ENCODE results near the gene CRIP2.
A peak's percentile ranks its signal among the peaks of the same experiment; 100 is the strongest.

The CRIP2 gene

DNA sequence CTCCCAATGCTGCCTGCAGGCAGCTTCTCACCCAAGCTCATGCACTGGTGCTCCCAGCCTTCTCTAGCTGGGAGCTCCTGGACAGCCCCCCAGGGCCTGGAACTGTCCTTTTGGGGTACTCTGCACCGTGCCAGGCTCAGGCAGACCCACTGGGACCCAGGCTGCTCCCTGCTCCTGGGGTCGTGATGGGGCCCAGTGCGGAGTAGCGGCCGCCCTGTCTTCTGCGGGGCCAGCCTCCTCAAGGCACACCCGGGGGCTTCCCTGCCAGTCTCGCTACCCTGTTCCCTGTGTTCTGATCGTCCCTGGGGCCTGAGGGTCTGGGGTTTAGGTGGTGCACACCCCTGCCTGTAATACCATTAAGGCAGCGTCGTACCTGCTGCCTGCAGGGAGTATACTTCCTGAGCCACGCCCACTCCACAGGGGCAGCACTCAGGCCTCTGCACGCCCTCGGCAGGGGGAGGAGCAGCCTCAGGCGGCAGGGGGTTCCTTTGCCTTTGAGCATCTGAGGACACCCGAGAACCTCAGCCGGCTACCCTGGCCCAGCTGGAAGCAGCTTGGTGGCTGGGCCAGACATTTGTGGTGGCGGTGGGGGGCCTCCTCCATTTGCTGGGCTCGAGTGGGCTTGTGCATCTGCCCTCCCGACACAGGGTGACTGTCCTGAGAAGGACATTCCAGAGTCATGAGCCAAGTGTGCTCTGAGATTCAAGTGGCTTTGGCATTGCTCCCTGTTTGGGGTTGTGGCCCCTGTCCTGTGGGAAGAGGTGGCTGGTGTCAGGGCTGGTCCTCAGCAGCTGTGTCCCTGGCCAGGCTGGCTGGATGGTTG, 9.2 kb upstream of the CRIP2 start:
- DNase-seq: no peak

DNA sequence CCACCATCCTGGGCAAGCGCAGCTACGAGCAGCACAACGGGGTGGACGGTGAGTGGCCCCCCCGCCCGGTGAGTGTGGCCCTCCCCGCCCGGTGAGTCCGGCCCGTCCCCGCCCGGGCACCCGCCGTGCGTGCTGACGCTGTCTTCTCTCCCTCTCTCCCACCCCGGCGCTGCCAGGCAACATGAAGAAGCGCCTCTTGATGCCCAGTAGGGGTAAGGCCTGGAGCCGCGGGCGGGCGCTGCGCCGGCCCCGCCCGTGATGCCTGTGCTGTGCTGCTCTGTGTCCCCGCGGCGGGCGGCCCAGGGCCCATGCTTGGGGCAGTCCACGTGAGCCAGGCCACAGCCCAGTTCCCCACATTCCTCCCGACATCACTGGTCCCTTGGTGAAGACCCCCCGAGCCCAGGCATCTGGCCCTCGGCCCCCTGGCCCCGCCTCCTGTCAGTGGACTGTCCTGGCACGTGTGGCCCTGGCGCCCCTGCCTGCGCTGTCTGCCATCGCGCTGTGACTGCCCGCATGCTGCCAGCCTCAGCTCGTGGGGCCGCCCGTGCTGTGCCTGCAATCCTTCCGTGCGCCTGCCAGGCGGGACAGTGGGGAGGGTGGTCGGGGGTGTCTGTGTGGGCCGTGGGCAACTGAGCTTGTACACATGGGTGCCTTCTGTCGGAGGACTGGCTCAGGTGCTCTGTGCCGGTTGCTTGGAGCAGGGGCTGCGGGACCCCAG, 7.9 kb upstream of the CRIP2 start:
- DNase-seq: no peak

DNA sequence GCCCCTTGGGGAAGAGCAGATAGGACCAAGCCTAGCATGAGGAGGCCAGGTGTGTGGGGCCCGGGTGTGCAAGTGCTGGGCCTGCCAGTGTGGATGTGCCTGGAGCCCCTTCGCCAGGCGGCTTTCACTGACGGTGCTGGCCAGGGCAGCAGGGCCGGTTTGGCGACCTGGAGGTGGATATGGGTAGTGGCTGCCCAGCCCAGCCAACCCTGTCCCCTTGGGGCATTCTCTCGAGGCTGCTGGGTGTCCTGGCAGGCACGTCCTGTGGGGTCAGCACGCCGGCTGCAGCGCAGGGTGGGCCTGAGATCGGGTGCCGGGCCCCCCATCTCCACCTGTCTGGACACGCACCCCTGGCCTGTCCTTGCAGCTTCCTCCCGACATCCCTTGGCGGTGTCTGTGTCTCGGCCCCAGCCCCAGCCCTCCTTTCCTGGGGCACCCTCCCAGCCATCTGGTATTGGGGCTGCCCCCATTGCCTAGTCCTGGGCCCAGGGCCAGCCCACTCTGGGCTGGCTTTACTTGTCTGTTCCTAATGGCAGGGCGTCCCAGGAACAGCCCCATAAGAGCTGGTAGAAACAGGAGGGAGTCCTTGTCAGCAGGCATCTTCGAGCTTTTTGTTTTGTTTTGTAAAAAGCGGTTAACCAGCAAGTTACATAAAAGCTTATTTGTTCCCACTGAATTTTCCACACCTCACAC, 7.2 kb upstream of the CRIP2 start:
- no peak for DNase-seq

DNA sequence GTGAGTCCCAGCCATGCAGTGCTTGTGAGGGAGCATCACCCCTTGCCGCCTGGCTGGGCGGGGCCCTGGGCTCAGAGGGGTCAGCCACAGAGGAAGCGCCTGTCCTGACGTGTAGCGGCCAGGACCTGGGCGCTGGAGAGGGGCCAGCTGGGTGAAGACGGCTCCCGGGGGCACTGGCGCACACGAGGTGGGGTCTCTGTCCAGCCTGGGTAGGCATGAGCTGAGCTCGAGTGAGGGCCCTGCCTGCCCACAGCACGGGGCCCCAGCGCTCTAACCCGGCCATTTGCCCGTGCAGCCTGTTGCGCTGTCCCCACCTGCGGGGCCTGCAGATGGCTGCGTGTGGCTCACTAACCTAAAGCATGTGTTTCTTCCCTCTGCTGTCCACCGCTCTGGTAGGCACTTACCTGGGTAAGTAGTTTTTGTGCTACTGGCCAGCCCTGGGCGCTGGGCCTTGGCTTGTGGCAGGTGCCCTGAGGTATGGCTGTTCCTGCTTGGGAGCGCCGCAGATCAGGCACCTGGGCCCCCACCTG, 6.6 kb upstream of the CRIP2 start:
- no peak for DNase-seq

- no peak for DNase-seq
Observed at GRCh38 chr14:105468621-105469241, 5.9 kb upstream of the CRIP2 start.

- no peak for DNase-seq
Observed at GRCh38 chr14:105469456-105470349, 4.9 kb upstream of the CRIP2 start.

- DNase-seq: no peak
Observed at GRCh38 chr14:105470350-105471296, 4.0 kb upstream of the CRIP2 start.

- DNase-seq: no peak
Observed at GRCh38 chr14:105471297-105471821, 3.3 kb upstream of the CRIP2 start.

GRCh38 chr14:105471823-105472485, 2.7 kb upstream of the CRIP2 start:
- no peak for DNase-seq

DNA sequence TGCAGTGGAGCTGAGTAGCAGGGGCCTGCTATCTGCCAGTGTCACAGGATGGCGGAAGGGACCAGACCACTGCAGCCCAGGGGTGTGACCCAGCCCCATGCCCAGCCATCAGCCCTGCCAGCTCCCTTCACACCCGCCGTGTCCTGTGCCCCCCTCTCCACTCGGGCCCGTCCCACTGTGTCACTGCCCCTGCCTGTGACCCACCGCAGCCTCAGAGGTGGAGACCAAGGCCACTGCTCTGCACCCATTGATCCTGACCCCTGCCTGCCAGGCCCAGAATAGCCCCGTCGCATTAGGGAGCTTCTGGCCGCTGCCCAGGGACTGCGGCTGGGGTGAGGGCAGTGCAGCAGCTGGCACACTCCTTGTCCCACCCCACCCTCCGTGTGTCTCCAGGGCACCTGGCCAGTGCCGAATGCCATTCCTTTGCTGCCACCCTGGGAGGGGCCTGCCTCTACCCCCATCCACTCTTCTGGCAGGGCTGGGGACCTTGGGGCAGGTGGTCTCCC, 2.1 kb upstream of the CRIP2 start:
- no peak for DNase-seq

- DNase-seq: no peak
Observed at GRCh38 chr14:105473033-105473676, 1.5 kb upstream of the CRIP2 start.

DNA sequence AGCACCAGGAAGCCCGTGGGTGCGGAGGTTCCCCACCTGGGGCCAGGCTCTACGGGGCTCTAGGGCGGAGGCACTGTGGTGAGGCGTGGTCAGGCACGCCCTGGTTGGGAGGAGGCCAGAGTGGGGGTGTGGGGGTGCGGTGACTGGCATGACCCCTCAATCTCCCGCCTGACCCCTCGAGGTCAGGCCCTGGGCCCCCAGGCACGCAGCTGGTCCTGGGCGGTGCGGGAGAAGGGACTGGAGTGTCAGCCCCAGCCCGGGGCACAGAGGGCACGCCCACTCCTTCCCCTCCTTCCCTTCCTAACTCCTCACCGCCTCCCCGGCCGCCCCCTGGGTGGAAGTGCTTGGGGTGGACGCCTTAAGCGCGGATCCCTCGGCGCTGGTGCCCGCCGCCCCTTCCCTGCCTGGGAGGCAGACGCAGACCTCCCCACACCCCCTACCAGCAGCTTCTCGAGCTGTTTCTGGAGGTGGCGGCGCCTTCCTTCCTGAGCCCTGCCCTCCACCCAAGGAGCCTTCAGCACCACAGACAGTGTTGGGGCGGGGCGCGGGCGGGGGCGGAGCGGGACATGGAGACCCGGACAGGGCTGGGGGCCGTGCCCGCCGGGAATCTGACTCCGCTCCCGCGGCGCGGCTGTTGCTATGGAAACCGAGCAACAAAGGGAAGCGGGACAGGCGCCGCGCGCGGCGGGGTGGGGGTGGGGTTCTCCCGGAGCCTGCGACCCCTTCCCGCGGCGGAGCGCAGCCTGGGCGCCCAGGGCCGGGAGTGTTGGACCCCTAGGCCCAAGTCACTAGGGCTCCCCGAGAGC, 741 bp upstream of the CRIP2 start:
- DNase-seq: peak; percentile 68

GRCh38 chr14:105475269-105476096, 862 bp downstream of the CRIP2 start:
- no peak for DNase-seq

DNA sequence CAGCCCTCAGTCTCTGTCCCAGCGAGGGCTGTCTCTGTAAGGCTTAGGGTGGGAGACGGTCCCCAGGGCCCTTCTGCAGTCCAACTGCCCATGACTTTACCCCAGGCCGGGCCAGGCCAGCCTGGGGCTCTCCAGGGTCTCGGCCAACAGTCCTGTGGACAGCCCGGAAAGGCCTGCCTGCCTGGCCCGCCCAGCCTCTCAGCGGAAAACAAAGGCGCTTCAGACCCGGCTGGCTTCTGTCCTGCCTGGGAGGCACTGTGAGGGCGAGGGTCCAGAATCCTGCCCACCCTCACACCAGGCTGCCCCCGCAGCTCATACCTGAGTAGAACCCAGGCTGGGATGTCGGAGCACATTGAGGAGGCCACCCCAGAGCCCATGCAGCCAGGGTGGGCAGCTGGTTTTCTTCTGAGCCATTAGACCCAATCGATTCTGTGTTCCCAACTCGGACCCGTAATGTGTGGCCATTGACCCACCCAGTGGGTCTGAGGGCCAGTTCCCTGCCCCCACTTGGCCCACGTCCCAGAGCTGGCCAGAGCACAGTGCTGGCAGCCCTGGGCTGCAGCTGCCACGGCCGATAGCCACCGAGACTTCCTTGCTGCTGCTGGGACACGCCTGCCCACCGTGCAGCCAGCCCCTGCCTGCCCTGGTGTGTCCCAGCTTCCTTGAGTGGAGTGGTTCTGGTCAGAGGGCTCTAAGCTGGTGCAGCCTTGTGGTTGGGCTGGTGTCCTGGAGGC, 1.6 kb downstream of the CRIP2 start:
- no peak for DNase-seq

DNA sequence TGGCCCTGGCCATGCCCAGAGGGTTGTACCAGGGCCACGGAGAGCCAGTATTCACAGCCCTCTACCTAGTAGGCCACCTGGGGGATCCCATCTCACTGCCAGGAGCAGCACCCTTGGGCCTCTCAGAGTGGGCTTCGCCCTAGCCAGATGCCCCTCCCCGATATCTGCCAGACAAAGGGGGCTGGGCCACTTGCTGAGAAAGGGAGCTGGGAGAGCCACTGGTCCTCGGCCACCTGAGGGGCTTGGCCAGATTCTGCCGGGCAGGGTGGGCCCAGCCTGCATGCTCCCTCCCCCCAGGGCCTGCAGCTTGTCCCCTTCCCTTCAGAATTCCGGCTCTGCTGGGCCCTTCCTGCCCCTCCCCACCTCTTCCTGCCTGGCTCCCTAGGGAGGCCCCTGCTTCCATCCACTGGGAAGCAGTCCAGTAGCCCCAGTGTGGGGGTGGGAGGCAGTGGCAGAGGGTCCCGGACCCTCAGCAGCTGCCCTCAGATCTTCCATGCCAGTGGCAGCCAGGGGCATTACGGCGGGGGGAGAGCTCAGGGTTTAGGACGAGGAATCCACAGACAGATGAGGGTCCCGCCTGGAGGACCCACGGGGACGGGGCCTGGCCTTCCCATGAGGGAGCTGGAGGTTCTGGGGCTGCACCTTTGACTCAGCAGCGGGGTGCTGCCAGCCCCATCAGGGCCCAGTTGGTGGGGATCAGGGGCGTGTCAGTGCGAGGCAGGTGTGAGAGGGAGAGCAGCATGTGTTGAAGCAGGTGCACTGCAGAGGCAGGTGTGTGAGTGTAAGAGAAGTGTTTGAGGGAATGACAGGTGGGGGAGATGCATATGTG, 2.4 kb downstream of the CRIP2 start:
- DNase-seq: no peak

Data from stimulated activated CD4-positive, alpha-beta T cell treated with anti-CD3 and anti-CD28 coated beads, Interleukin-4, amount 100 ng/mL, for 1 hour (primary cell).